ENCODE results near the gene PRAC2.

- TF ChIP-seq, protein P1, sequence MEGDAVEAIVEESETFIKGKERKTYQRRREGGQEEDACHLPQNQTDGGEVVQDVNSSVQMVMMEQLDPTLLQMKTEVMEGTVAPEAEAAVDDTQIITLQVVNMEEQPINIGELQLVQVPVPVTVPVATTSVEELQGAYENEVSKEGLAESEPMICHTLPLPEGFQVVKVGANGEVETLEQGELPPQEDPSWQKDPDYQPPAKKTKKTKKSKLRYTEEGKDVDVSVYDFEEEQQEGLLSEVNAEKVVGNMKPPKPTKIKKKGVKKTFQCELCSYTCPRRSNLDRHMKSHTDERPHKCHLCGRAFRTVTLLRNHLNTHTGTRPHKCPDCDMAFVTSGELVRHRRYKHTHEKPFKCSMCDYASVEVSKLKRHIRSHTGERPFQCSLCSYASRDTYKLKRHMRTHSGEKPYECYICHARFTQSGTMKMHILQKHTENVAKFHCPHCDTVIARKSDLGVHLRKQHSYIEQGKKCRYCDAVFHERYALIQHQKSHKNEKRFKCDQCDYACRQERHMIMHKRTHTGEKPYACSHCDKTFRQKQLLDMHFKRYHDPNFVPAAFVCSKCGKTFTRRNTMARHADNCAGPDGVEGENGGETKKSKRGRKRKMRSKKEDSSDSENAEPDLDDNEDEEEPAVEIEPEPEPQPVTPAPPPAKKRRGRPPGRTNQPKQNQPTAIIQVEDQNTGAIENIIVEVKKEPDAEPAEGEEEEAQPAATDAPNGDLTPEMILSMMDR (IDR thresholded peaks at IDR 0.05), result no peak
- no peak for TF ChIP-seq POLR2A (IDR thresholded peaks at IDR 0.05)
These were observed 48.0 kb downstream of the PRAC2 start for GRCh38 chr17:48770954-48771353.
